ENCODE data around the gene SCYGR1. TPM values are rescaled to one million over a fixed set of nuclear protein-coding genes. Genes with fewer than 3 reads are reported as not detected.

SCYGR1 gene
- polyA plus RNA-seq, 1 donor (not counting 4 experiments of a cell fraction or from before 2014, with no cell fraction given) = not detected

GRCh38 chr2:227377467-227378351, 10.0 kb downstream of the SCYGR1 start:
- Histone ChIP-seq H3K4me1 (ENCODE audit: control insufficient read depth, extremely low read depth, insufficient read depth, low read length) (peaks cover 10% of the 10 kb centered on the region), H3K4me2 (ENCODE audit: control insufficient read depth, extremely low read depth, insufficient read depth, low read depth, low read length) (no peak overlapping the region), H3K27me3 (ENCODE audit: control insufficient read depth, extremely low read depth, insufficient read depth, low read length) (no peaks in the 10 kb centered on the region), H3K79me2 (ENCODE audit: control insufficient read depth, insufficient read depth, low read length) (no peaks in the 10 kb centered on the region), H3K9me1 (ENCODE audit: control insufficient read depth, extremely low read depth, insufficient read depth, low read length) (no peaks in the 10 kb centered on the region), H3K36me3 (ENCODE audit: control insufficient read depth in 2 of 2, extremely low read depth in 1 of 2, insufficient read depth in 2 of 2, low read length in 2 of 2) (no peaks in the 10 kb centered on the region), H4K20me1 (ENCODE audit: control insufficient read depth, extremely low read depth, insufficient read depth, low read length) (no peaks in the 10 kb centered on the region), H3K27ac (ENCODE audit: control insufficient read depth, insufficient read depth, low read length) (no peak overlapping the region), H3K9ac (ENCODE audit: control insufficient read depth, extremely low read depth, insufficient read depth, low read length) (no peak overlapping the region), H3K9me3 (ENCODE audit: control insufficient read depth, low read depth, low read length) (no peaks in the 10 kb centered on the region), H2AFZ (ENCODE audit: control insufficient read depth, low read length) (no peak overlapping the region), H3K4me3 (ENCODE audit: control insufficient read depth in 2 of 3, extremely low read depth in 1 of 3, insufficient read depth in 2 of 3, low read depth in 1 of 3, low read length in 3 of 3) (no peak overlapping the region)
- FAIRE-seq = no peak
- TF ChIP-seq CTCF (optimal IDR thresholded peaks at IDR 0.05 in 1 of 3, IDR thresholded peaks at IDR 0.05 in 1 of 3, conservative IDR thresholded peaks at IDR 0.05 in 1 of 3; ENCODE audit: extremely low read depth in 1 of 3, insufficient read depth in 2 of 3, low read length in 3 of 3) (peak in 1 of 3 experiments; percentile 9), EZH2 (IDR thresholded peaks at IDR 0.05; ENCODE audit: low read length) (no peak)
- DNase-seq (ENCODE audit: low read depth, low spot score) = no peak
- dilution Hi-C loops (cut with MboI; ENCODE audit: extremely low pct_ligation_motif_present, low sequenced_read_pairs) = no loop called here

DNA sequence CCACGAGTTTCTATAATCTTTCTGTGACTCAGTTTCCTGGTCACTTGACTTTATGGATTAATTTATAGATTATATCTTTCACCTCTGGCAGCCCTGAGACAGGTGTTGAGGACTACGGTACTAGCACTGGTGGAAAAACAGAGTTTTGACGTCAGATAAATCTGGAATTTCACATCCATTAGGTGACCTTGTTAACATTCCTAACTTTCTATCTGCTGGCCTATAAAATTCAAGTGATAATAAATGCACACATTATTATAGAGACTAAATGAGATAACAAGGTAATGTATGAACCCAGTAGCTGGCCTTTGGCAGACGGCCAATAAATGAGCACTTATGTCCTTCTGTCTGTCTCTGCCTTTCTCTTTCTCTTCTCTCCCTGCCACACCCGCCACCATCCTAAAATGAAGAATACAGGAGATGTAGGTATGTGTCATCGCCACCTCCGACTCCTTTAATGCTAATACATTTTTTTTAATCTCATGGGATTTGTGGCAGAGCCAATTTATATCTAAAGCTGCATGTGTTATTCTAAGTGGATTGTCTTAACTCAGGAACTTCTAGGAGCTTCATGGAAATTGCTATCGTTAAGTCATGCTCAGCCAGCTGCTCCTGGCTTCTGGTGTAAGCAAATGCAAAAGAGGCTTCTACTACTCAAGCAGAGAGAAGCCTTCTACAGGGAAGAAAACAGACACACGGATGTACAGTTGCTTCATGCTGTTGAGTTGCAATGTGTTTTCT, 10.9 kb downstream of the SCYGR1 start:
- H3K9ac ChIP-seq (ENCODE audit: control insufficient read depth, extremely low read depth, insufficient read depth, low read length) = no peak overlapping the region
- H2AFZ ChIP-seq (ENCODE audit: control insufficient read depth, low read length) = no peak overlapping the region
- dilution Hi-C loops (cut with MboI; ENCODE audit: extremely low pct_ligation_motif_present, low sequenced_read_pairs) = no loop called here
- H3K9me3 ChIP-seq (ENCODE audit: control insufficient read depth, low read depth, low read length) = no peaks in the 10 kb centered on the region
- peaks cover 10% of the 10 kb centered on the region for H3K4me1 ChIP-seq (ENCODE audit: control insufficient read depth, extremely low read depth, insufficient read depth, low read length)
- no peak for TF ChIP-seq EZH2 (IDR thresholded peaks at IDR 0.05; ENCODE audit: low read length)
- no peak for TF ChIP-seq CTCF (optimal IDR thresholded peaks at IDR 0.05 in 1 of 3, IDR thresholded peaks at IDR 0.05 in 1 of 3, conservative IDR thresholded peaks at IDR 0.05 in 1 of 3; ENCODE audit: extremely low read depth in 1 of 3, insufficient read depth in 2 of 3, low read length in 3 of 3)
- DNase-seq (ENCODE audit: low read depth, low spot score) (no peak), FAIRE-seq (no peak)
- no peak overlapping the region for H3K27ac ChIP-seq (ENCODE audit: control insufficient read depth, insufficient read depth, low read length)
- H3K4me2 ChIP-seq (ENCODE audit: control insufficient read depth, extremely low read depth, insufficient read depth, low read depth, low read length) = no peak overlapping the region
- H4K20me1 ChIP-seq (ENCODE audit: control insufficient read depth, extremely low read depth, insufficient read depth, low read length) = no peaks in the 10 kb centered on the region
- H3K79me2 ChIP-seq (ENCODE audit: control insufficient read depth, insufficient read depth, low read length) = no peaks in the 10 kb centered on the region
- H3K27me3 ChIP-seq (ENCODE audit: control insufficient read depth, extremely low read depth, insufficient read depth, low read length) = no peaks in the 10 kb centered on the region
- no peaks in the 10 kb centered on the region for H3K9me1 ChIP-seq (ENCODE audit: control insufficient read depth, extremely low read depth, insufficient read depth, low read length)
- H3K4me3 ChIP-seq (ENCODE audit: control insufficient read depth in 2 of 3, extremely low read depth in 1 of 3, insufficient read depth in 2 of 3, low read depth in 1 of 3, low read length in 3 of 3) = no peak overlapping the region
- no peaks in the 10 kb centered on the region for H3K36me3 ChIP-seq (ENCODE audit: control insufficient read depth in 2 of 2, extremely low read depth in 1 of 2, insufficient read depth in 2 of 2, low read length in 2 of 2)

Measured in keratinocyte (primary cell).